IPS-20b (cell line): ENCODE data around the gene SGPP1.
"Not testable (repeated sequence)": the region's sequence is repeated elsewhere in the genome, so short reads cannot be mapped to it uniquely, and the experiment has no call there.

Experiments used
- H3K27ac ChIP-seq: one replicate; pipeline ENCODE4 v1.5.1; 2013; ENCODE audit warnings: low read length
- H3K27me3 ChIP-seq: 2 replicates; pipeline ENCODE4 v1.6.1; 2013; ENCODE audit warnings: mild to moderate bottlenecking, low read length, inconsistent platforms; ENCODE audit not compliant: insufficient read depth
- H3K36me3 ChIP-seq: 2 replicates; pipeline ENCODE4 v1.6.1; 2013; ENCODE audit warnings: low read depth, mild to moderate bottlenecking, inconsistent platforms, low read length, moderate library complexity; ENCODE audit not compliant: insufficient read depth
- H3K4me1 ChIP-seq: 2 replicates; pipeline ENCODE4 v1.6.1; 2013; ENCODE audit warnings: mild to moderate bottlenecking, control low read depth, inconsistent platforms, low read length, moderate library complexity; ENCODE audit not compliant: insufficient read depth
- H3K4me3 ChIP-seq: 2 replicates; pipeline ENCODE4 v1.5.1; 2013; ENCODE audit warnings: mild to moderate bottlenecking, low read length, inconsistent platforms
- H3K9ac ChIP-seq: 2 replicates; pipeline ENCODE4 v1.6.1; 2013; ENCODE audit warnings: low read depth, mild to moderate bottlenecking, inconsistent platforms, low read length, moderate library complexity
- H3K9me3 ChIP-seq: 2 replicates; pipeline ENCODE4 v1.6.1; 2013; ENCODE audit warnings: mild to moderate bottlenecking, low read depth, low read length, inconsistent platforms; ENCODE audit not compliant: insufficient read depth

SGPP1 gene

GRCh38 chr14:63647696-63648410 lies 80.0 kb downstream of the SGPP1 start:
- Histone ChIP-seq H3K4me1 (no peaks in the 10 kb centered on the region; the same call in 1 of the 2 replicates), H3K27me3 (no peaks in the 10 kb centered on the region), H3K4me3 (no peak overlapping the region), H3K9me3 (no peaks in the 10 kb centered on the region), H3K27ac (no peak overlapping the region), H3K9ac (no peak overlapping the region), H3K36me3 (no peaks in the 10 kb centered on the region)

DNA sequence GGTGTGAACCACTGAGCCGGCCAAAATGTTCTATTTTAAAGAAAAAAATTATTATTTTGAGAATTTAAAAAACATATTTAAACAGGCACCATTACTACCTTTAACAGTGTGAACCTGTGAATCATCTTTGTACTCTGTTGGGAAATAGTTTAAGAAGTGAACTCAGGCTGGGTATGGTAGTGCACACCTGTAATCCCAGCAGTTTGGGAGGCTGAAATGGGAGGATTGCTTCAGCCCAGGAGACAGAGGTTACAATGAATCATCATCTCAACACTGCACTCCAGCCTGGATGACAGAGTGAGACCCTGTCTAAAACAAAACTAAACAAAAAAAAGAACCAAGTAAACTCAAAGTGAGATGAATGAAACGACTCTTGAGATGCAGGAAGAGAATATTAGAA lies 83.1 kb downstream of the SGPP1 start:
- no peaks in the 10 kb centered on the region; the same call in 1 of the 2 replicates for H3K4me1 ChIP-seq
- H3K36me3 ChIP-seq: no peaks in the 10 kb centered on the region
- no peak overlapping the region for H3K9ac ChIP-seq
- no peaks in the 10 kb centered on the region for H3K9me3 ChIP-seq
- H3K27ac ChIP-seq: no peak overlapping the region
- H3K27me3 ChIP-seq: no peaks in the 10 kb centered on the region
- no peak overlapping the region for H3K4me3 ChIP-seq

- Histone ChIP-seq H3K4me1 (no peaks in the 10 kb centered on the region; the same call in 1 of the 2 replicates), H3K9ac (peak overlapping the region; percentile 85; the same call in 1 of the 2 replicates), H3K27ac (no peak overlapping the region), H3K4me3 (peak overlapping the region; percentile 81), H3K36me3 (peaks cover 11% of the 10 kb centered on the region; the same call in 1 of the 2 replicates), H3K27me3 (no peaks in the 10 kb centered on the region), H3K9me3 (no peaks in the 10 kb centered on the region)
Observed at GRCh38 chr14:63642656-63643382, 85.0 kb downstream of the SGPP1 start.

DNA sequence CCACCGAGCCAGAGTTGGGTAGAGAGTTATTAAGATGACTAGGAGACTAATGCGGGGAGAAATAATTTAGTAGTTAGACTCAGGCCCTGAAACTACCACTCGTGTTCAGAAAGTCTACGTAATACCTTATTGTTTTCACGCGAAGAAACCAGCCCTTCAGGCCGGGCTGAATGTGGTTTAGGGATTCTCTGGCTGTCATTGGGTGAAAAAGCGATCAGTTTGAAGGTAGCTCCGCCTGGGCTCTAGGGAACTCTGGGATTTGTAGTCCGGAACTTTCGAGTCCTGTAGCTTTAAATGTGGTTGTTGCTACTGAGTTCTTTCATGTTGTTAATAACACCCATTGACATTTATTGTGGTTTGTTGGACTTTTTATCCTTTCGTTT lies 85.6 kb downstream of the SGPP1 start:
- Histone ChIP-seq H3K4me3 (peak overlapping the region; percentile 81), H3K36me3 (peaks cover 11% of the 10 kb centered on the region; the same call in 1 of the 2 replicates), H3K27ac (peak overlapping the region; percentile 91), H3K27me3 (no peaks in the 10 kb centered on the region), H3K4me1 (no peaks in the 10 kb centered on the region), H3K9me3 (no peaks in the 10 kb centered on the region), H3K9ac (peak overlapping the region; percentile 85)

DNA sequence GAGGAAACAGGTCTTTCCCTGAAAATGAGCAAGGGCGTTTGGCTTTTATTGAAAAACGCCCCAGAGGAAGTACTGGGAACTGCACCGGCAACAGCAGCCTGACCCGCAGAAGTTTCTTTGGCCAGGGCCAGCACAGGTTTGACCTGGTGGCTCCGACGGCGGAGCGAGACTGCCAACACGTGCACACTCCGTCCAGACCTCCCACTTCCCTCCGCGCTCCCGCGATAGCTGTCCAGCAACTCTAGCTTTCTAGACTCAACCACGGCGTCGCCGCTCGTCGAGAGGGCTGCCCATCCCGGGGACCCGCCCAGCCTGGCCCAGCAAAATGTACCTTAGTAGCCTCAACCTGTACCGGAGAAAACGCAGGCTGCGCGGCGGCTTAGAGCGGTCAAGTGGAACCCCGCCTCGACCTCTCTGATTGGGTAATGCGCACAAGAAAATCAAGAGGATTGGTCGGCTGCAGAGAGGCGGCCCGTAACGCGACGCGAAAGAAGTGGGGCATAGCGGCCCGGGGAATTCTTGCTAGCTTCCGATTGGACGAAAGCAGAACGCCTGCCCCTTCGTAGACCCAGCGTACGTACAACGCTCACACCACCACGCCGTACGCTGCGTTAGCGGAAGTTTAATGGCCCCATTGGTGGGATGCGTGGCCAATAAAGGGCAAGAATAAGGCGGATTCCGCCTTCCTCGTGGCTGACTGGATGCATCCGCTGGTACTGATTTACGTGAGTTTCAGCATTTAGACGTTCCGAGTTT lies 86.2 kb downstream of the SGPP1 start, which contains the start of gene WDR89:
Gene WDR89 (minus strand): TSS at position 399 of the 756 bp plus-strand sequence. CDS start 41,929 bp downstream, outside the sequence.
- peak within 1 kb of the TSS; percentile 91 for H3K27ac ChIP-seq
- peak within 1 kb of the TSS; percentile 81 for H3K4me3 ChIP-seq
- no peaks in the 10 kb centered on the region for H3K9me3 ChIP-seq

GRCh38 chr14:63638493-63638892 lies 89.4 kb downstream of the SGPP1 start:
- Histone ChIP-seq H3K4me3 (no peak overlapping the region), H3K9ac (no peak overlapping the region), H3K4me1 (no peaks in the 10 kb centered on the region), H3K36me3 (peaks cover 11% of the 10 kb centered on the region; the same call in 1 of the 2 replicates), H3K27ac (no peak overlapping the region), H3K9me3 (no peaks in the 10 kb centered on the region; the same call in 1 of the 2 replicates), H3K27me3 (no peaks in the 10 kb centered on the region)

More for the DNA sequence above, 86.2 kb downstream of the SGPP1 start, which contains the start of gene WDR89:
- Histone ChIP-seq H3K9ac (peak within 1 kb of the TSS; percentile 94), H3K27me3 (no peaks in the 10 kb centered on the region), H3K4me1 (no peaks in the 10 kb centered on the region), H3K36me3 (peaks cover 11% of the 10 kb centered on the region; the same call in 1 of the 2 replicates)

DNA sequence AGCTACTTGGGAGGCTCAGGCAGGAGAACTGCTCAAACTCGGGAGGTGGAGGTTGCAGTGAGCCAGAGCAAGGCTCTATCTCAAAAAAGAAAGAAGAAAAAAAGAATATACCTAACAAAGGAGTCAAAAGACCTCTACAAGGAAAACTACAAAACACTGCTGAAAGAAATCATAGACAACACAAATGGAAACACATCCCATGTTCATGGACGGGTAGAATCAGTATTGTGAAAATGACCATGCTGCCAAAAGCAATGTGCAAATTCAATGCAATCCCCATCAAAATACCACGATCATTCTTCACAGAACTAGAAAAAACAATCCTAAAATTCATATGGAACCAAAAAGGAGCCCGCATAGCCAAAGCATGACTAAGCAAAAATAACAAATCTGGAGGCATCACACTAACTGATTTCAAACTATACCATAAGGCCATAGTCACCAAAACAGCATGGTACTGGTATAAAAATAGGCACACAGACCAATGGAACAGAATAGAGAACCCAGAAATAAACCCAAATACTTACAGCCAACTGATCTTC lies 91.7 kb downstream of the SGPP1 start:
- peaks cover 11% of the 10 kb centered on the region; the same call in 1 of the 2 replicates for H3K36me3 ChIP-seq
- not testable (repeated sequence) for H3K9ac ChIP-seq, H3K9me3 ChIP-seq, H3K4me3 ChIP-seq, H3K4me1 ChIP-seq, H3K27me3 ChIP-seq, H3K27ac ChIP-seq
